ENCODE results near the gene ERCC1.

The ERCC1 gene

GRCh38 chr19:45364696-45365095 is 59.0 kb downstream of the ERCC1 start:
- DNase-seq (ENCODE audit: low read depth in 2 of 2) = no peak

- no peak for DNase-seq (ENCODE audit: low read depth in 2 of 2)
Observed at GRCh38 chr19:45363861-45364459, 59.8 kb downstream of the ERCC1 start.

GRCh38 chr19:45362291-45362690 is 61.4 kb downstream of the ERCC1 start:
- DNase-seq (ENCODE audit: low read depth in 2 of 2) = no peak

- DNase-seq (ENCODE audit: low read depth in 2 of 2) = no peak
Observed at GRCh38 chr19:45361608-45362007, 62.1 kb downstream of the ERCC1 start.

GRCh38 chr19:45358213-45358792 is 65.4 kb downstream of the ERCC1 start:
- DNase-seq (ENCODE audit: low read depth in 2 of 2) = no peak

GRCh38 chr19:45357445-45357783 is 66.3 kb downstream of the ERCC1 start:
- no peak for DNase-seq (ENCODE audit: low read depth in 2 of 2)
